Measurements from ENCODE around the gene ACP1.

DNA sequence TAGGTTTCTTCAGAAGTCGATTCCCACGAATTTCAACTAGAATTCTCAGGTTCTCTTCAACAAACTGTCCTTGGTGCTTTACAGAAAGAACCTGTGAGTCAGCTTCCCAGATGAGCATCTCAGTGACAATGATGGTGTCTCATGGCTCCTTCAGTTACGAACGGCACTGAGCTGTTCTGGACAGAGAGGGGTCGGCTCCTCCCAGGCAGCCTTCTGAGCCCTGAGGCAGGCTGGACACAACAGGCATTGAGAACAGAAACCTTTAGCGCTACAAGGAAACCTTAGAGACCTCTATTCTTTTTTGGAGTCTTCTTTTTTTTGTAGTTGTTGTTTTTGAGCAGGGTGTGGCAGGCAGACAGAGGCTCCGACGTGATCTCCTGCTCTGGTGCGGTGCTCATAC is 58.3 kb downstream of the ACP1 start:
- TF ChIP-seq CTCF (IDR thresholded peaks at IDR 0.05) = no peak
- no peak for TF ChIP-seq ZFX (IDR thresholded peaks at IDR 0.05; ENCODE audit: borderline replicate concordance)

All from 22Rv1 (cell line).